GF-D8 (cell line): ENCODE data around the gene APH1B.
"Not testable (repeated sequence)": the region's sequence is repeated elsewhere in the genome, so short reads cannot be mapped to it uniquely, and the experiment has no call there.

Experiments used
- DNase-seq: peaks from one replicate; lab custom pipeline; 2025; lab: John Stamatoyannopoulos, UW

The APH1B gene

GRCh38 chr15:63331456-63331855 is 54.1 kb downstream of the APH1B start:
- DNase-seq: no peak

GRCh38 chr15:63332367-63333124 is 55.1 kb downstream of the APH1B start:
- DNase-seq: no peak

- no peak for DNase-seq
These were observed 57.4 kb downstream of the APH1B start for GRCh38 chr15:63334821-63335220.

- no peak for DNase-seq
These were observed 58.3 kb downstream of the APH1B start for GRCh38 chr15:63335543-63336240.

- no peak for DNase-seq
These were observed 59.6 kb downstream of the APH1B start for GRCh38 chr15:63337046-63337445.

- no peak for DNase-seq
These were observed 60.8 kb downstream of the APH1B start for GRCh38 chr15:63338170-63338569.

GRCh38 chr15:63339006-63339766 is 61.8 kb downstream of the APH1B start:
- no peak for DNase-seq

GRCh38 chr15:63339836-63340235 is 62.4 kb downstream of the APH1B start:
- DNase-seq: no peak

- DNase-seq: no peak
These were observed 62.9 kb downstream of the APH1B start for GRCh38 chr15:63340353-63340752.

- no peak for DNase-seq
These were observed 63.5 kb downstream of the APH1B start for GRCh38 chr15:63340878-63341277.

- no peak for DNase-seq
These were observed 64.5 kb downstream of the APH1B start for GRCh38 chr15:63341898-63342297.

GRCh38 chr15:63342996-63343562 is 65.7 kb downstream of the APH1B start:
- not testable (repeated sequence) for DNase-seq

- DNase-seq: no peak
These were observed 67.5 kb downstream of the APH1B start for GRCh38 chr15:63344731-63345390.

GRCh38 chr15:63345391-63345752 is 68.0 kb downstream of the APH1B start:
- DNase-seq: no peak

- no peak for DNase-seq
These were observed 69.9 kb downstream of the APH1B start for GRCh38 chr15:63347074-63347857.

GRCh38 chr15:63348392-63348791 is 71.0 kb downstream of the APH1B start:
- DNase-seq: peak; percentile 28

GRCh38 chr15:63349156-63349555 is 71.8 kb downstream of the APH1B start:
- no peak for DNase-seq

- DNase-seq: no peak
These were observed 72.2 kb downstream of the APH1B start for GRCh38 chr15:63349621-63350020.

GRCh38 chr15:63350178-63350621 is 72.8 kb downstream of the APH1B start:
- DNase-seq: no peak

GRCh38 chr15:63351170-63351569 is 73.8 kb downstream of the APH1B start:
- no peak for DNase-seq

GRCh38 chr15:63352808-63353207 is 75.4 kb downstream of the APH1B start:
- DNase-seq: no peak
